Measurements from ENCODE around the gene SKIC2.

The SKIC2 gene

DNA sequence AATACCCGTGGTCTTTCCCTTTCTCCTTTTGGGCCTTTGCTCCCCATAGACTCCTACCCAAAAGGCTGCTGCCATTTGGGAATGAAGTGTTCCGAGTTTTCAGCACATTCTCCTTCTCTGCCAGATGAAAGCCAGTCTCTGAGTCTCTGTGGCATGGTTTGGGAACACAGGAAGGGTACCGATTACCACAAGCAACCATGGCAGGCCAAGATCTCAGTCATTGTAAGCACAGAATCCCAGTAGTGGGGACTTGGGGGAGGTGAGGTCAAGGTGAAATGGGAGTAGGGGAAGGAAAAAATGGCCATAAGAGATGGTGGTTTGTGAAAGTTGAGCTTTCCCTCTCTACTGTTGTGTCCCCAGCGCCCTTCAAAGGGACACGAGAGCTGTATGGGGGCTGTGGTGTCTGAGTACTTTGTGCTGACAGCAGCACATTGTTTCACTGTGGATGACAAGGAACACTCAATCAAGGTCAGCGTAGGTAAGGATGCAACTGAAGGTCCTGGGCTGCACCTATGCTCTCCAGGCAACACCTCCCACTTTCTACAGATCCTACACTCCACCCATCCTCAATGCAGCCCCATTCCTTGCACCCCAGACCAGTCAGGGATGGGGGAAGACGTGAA, 8.9 kb upstream of the SKIC2 start:
- no peak overlapping the region for H3K4me3 ChIP-seq (ENCODE audit: low read length)
- DNase-seq (ENCODE audit: low read depth), result no peak
- TF ChIP-seq, protein P1, sequence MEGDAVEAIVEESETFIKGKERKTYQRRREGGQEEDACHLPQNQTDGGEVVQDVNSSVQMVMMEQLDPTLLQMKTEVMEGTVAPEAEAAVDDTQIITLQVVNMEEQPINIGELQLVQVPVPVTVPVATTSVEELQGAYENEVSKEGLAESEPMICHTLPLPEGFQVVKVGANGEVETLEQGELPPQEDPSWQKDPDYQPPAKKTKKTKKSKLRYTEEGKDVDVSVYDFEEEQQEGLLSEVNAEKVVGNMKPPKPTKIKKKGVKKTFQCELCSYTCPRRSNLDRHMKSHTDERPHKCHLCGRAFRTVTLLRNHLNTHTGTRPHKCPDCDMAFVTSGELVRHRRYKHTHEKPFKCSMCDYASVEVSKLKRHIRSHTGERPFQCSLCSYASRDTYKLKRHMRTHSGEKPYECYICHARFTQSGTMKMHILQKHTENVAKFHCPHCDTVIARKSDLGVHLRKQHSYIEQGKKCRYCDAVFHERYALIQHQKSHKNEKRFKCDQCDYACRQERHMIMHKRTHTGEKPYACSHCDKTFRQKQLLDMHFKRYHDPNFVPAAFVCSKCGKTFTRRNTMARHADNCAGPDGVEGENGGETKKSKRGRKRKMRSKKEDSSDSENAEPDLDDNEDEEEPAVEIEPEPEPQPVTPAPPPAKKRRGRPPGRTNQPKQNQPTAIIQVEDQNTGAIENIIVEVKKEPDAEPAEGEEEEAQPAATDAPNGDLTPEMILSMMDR (IDR thresholded peaks at IDR 0.05; ENCODE audit: insufficient read depth, low read depth, low read length, missing control alignments), result no peak

DNA sequence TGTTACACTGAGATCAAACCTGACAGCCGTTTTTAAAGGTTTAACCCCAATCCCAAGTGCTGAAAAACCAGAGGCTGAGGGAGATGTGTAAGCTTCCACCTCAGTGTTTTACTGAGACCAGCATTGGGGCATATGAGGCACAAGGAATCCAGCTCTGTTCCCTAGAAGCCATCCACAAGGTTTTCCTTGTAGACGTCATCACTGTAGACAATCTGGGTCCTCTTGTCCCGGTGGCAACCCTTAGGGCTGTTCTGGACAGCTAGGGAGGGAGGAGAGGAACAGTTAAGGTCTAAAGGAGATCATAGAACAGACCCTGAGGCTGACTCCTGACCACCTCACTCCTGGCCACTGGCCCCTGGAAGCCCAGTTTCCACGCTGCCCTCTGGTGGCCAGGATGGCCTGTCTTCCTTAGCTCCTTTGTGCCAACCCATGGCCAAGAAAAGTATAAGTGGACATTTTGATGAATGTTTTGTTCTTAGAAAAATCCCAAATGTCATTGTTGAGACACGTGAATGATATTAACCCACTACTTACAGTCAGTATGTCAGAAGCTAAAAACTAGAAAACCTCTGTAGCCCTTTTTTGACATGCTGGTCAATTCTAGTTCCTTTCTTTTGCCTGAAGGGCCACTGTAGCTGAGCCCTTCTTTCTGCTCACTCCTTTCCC, 6.7 kb upstream of the SKIC2 start:
- no peak overlapping the region for H3K4me3 ChIP-seq (ENCODE audit: low read length)
- TF ChIP-seq, protein P1 (IDR thresholded peaks at IDR 0.05; ENCODE audit: insufficient read depth, low read depth, low read length, missing control alignments), result peak; percentile 81
- peak; percentile 60 for DNase-seq (ENCODE audit: low read depth)

DNA sequence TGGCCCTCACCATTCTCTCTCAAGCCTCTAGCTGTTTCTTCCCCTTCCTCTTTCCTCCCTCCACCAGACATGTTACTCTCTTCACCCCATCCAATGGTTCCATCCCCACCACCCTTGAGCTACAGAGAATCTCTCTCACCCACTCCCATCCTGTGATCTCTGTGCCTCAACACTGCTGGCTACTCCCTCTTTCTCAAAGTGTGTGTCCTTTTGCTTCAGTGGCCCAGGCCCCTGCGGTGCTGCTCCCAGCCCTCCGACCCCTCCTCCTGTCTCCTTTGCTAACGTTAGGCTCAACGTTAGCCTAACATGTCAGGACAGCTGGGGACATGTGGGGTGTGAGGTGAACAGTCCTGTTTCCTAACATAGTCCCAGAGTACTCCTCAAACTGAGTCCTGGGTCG, 6.1 kb upstream of the SKIC2 start:
- H3K4me3 ChIP-seq (ENCODE audit: low read length), result no peak overlapping the region
- TF ChIP-seq, protein P1 (IDR thresholded peaks at IDR 0.05; ENCODE audit: insufficient read depth, low read depth, low read length, missing control alignments), result no peak
- DNase-seq (ENCODE audit: low read depth), result no peak

- TF ChIP-seq, protein P1 (IDR thresholded peaks at IDR 0.05; ENCODE audit: insufficient read depth, low read depth, low read length, missing control alignments), result no peak
- H3K4me3 ChIP-seq (ENCODE audit: low read length), result no peak overlapping the region
- DNase-seq (ENCODE audit: low read depth), result no peak
Measured at GRCh38 chr6:31954511-31954910, 4.5 kb upstream of the SKIC2 start.

DNA sequence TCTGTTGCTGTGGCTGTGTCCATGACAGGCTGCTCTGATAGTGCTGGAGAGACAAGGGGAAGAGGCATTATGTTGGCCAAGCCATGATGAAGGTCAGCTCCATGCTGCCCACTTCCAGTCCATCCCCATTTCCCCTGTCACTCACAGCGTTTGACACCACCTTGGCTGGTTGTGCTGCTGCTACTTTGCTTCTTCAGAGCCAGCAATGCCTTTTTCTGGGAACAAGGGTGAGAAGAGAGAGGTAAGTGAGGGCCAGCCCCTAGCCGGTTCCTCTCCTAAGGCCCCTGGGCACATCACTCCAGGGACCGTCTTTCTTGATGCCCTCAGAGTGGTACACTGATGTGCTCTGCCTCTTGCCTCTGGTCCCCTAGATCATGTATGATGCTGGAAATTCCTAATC, 2.2 kb upstream of the SKIC2 start:
- H3K4me3 ChIP-seq (ENCODE audit: low read length), result no peak overlapping the region
- TF ChIP-seq, protein P1 (IDR thresholded peaks at IDR 0.05; ENCODE audit: insufficient read depth, low read depth, low read length, missing control alignments), result no peak
- DNase-seq (ENCODE audit: low read depth), result no peak

DNA sequence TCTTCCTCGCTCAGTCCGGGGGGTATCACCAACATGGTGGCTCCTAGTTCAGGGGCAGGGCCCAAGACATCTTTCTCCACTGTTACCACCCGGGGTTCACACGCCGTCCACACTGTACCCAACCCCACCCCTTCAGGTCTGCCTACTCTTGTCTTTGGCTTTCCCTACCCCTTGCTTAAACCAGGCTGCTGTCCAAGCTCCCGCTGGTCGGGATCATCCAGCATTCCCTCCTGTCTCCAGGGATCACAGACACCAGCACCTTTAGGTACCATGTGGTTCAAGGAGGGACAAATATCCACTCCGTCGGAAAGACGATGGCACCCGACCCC, 599 bp upstream of the SKIC2 start:
- peak overlapping the region; percentile 100 for H3K4me3 ChIP-seq (ENCODE audit: low read length)
- no peak for DNase-seq (ENCODE audit: low read depth)
- TF ChIP-seq, protein P1 (IDR thresholded peaks at IDR 0.05; ENCODE audit: insufficient read depth, low read depth, low read length, missing control alignments), result no peak

GRCh38 chr6:31961616-31962015, 2.6 kb downstream of the SKIC2 start:
- TF ChIP-seq, protein P1 (IDR thresholded peaks at IDR 0.05; ENCODE audit: insufficient read depth, low read depth, low read length, missing control alignments), result no peak
- no peak overlapping the region for H3K4me3 ChIP-seq (ENCODE audit: low read length)
- DNase-seq (ENCODE audit: low read depth), result no peak
